Measurements from ENCODE around the gene KMT2B. TPM values are rescaled to one million over a fixed set of nuclear protein-coding genes. Genes with fewer than 3 reads are reported as not detected.

The KMT2B gene
- total and polyA plus RNA-seq, 8 donors: 8.3 to 92.4 (median 18.9) TPM

DNA sequence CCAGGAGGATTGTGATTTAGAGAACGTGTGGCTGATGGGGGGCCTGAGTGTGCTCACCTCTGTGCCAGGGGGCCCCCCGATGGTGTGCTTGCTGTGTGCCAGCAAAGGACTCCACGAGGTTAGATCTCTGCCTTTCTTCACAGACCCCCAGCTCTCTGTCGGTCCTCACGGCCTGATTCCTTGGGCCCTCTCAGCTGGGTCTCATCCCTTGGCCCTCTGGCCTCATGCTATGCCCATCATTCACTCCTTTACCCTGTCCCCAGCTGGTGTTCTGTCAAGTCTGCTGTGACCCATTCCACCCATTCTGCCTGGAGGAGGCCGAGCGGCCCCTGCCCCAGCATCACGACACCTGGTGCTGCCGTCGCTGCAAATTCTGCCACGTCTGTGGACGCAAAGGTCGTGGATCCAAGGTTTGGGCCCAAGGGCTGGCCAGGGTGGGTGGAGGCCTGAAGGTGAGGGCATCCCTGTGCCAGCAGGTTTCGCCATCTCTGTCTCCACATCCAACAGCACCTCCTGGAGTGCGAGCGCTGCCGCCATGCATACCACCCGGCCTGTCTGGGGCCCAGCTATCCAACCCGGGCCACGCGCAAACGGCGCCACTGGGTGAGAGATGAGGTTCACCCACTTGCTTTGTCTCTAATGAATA is 7.5 kb downstream of the KMT2B start:
- Histone ChIP-seq H3K27ac (no peak overlapping the region), H3K27me3 (no peaks in the 10 kb centered on the region), H3K4me3 (no peak overlapping the region), H3K36me3 (peaks cover 98 to 100% (median 100%) of the 10 kb centered on the region in 4 donors), H3K4me1 (peaks cover 0 to 21% (median 10%) of the 10 kb centered on the region in 4 donors), H3K9me3 (no peaks in the 10 kb centered on the region)
- no peak for DNase-seq
- WGBS, 5 donors: 94 to 97% (median 96%) methylated on average over 20 to 23 of the region's 23 CpGs
- TF ChIP-seq EP300 (IDR thresholded peaks at IDR 0.05): no peak
- intact Hi-C loops (cut with DNase I; ENCODE audit: low total_unique reads): no loop called here

- H3K36me3 ChIP-seq: peaks cover 100% of the 10 kb centered on the region in 4 donors
- DNase-seq: no peak
- H3K4me3 ChIP-seq: no peak overlapping the region
- no peaks in the 10 kb centered on the region for H3K9me3 ChIP-seq
- 92 to 96% (median 95%) methylated on average over 18 to 25 of the region's 25 CpGs for WGBS, 5 donors
- H3K27me3 ChIP-seq: no peaks in the 10 kb centered on the region
- intact Hi-C loops (cut with DNase I; ENCODE audit: low total_unique reads): no loop called here
- H3K4me1 ChIP-seq: peaks cover 0 to 3% (median under 1%) of the 10 kb centered on the region in 4 donors
- H3K27ac ChIP-seq: no peak overlapping the region
- no peak for TF ChIP-seq EP300 (IDR thresholded peaks at IDR 0.05)
These were observed 9.5 kb downstream of the KMT2B start for GRCh38 chr19:35727053-35727955.

DNA sequence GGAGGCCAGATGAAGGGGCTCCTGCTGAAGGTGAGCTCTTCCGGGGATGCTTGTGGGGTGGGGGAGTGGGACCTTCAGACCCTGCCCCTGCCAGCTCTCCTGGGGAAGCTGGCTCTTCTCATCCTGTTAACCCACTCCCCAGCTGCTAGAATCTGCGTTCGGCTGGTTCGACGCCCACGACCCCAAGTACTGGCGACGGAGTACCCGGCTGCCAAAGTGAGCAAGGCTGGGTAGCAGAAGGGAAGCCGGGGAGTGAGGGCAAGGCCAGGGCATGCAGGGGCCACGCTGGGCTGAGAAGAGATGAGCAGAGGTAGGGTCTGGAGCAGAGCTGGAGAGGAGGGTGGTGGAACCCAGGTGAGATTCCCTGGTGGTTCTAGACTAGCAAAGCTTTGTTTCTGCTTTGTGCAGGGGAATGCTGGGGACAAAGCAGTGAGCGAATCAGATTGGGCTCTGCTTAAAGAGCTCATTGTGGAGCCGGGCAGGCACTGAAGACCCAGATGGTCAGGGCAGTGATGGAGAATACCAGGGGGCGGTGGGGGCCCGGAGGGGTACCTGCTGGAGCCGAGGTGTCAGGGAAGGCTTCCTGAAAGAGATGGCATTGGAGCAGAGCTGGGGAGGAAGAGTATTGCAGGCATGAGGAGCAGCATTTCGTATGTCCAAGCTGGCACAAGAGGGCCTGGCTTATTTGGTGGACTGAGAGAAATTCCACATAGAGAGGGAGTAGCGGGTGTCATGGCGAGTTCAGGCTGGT is 10.3 kb downstream of the KMT2B start:
- TF ChIP-seq POLR2AphosphoS5 (IDR thresholded peaks at IDR 0.05): no peak
- no peak for TF ChIP-seq POLR2A (IDR thresholded peaks at IDR 0.05)
- TF ChIP-seq EP300 (IDR thresholded peaks at IDR 0.05): no peak
- TF ChIP-seq CTCF (IDR thresholded peaks at IDR 0.05): no peak
- WGBS, 5 donors: 91 to 95% (median 92%) methylated on average over 12 to 19 of the region's 19 CpGs
- intact Hi-C loops (cut with DNase I; ENCODE audit: low total_unique reads): no loop called here
- Histone ChIP-seq H3K9me3 (no peaks in the 10 kb centered on the region), H3K4me3 (no peak overlapping the region), H3K4me1 (no peaks in the 10 kb centered on the region), H3K27ac (no peak overlapping the region), H3K27me3 (no peaks in the 10 kb centered on the region), H3K36me3 (peaks cover 98 to 100% (median 100%) of the 10 kb centered on the region in 4 donors)
- DNase-seq: no peak

DNA sequence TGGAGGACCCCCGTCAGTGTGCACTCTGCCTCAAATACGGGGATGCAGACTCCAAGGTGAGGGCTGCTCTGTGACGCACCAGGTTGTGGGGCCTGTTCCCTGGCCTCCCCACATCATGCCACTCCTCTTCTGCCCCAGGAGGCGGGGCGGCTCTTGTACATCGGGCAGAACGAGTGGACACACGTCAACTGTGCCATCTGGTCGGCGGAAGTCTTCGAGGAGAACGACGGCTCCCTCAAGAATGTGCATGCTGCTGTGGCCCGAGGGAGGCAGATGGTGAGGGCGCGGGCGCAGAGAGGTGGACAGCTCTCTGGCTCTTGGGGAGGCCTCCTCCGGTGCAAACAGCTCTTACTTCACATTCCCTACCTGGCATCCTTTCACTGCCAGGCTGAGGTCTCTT is 11.2 kb downstream of the KMT2B start:
- intact Hi-C loops (cut with DNase I; ENCODE audit: low total_unique reads): no loop called here
- TF ChIP-seq POLR2A (IDR thresholded peaks at IDR 0.05) (no peak), EP300 (IDR thresholded peaks at IDR 0.05) (no peak), POLR2AphosphoS5 (IDR thresholded peaks at IDR 0.05) (no peak), CTCF (IDR thresholded peaks at IDR 0.05) (no peak)
- Histone ChIP-seq H3K27me3 (no peaks in the 10 kb centered on the region), H3K27ac (no peak overlapping the region), H3K36me3 (peaks cover 90 to 100% (median 100%) of the 10 kb centered on the region in 4 donors), H3K9me3 (no peaks in the 10 kb centered on the region), H3K4me1 (no peaks in the 10 kb centered on the region), H3K4me3 (no peak overlapping the region)
- 85 to 91% (median 90%) methylated on average over 18 of the region's 18 CpGs for WGBS, 5 donors
- DNase-seq: no peak

DNA sequence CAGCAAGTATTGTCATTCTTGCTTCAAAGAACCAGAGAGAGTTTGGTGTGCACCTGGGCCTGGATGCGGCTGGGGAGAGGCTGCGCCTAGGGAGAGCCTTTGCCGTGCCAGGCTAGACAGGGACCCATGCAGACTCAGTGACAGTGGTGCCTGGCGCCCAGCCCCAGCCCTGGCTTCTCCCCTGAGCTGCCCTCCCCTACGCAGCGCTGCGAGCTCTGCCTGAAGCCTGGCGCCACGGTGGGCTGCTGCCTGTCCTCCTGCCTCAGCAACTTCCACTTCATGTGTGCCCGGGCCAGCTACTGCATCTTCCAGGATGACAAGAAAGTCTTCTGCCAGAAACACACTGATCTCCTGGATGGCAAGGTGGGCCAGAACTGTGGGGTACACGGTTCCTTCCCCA is 12.0 kb downstream of the KMT2B start:
- H3K27me3 ChIP-seq: no peaks in the 10 kb centered on the region
- H3K4me3 ChIP-seq: no peak overlapping the region
- no peaks in the 10 kb centered on the region for H3K9me3 ChIP-seq
- intact Hi-C loops (cut with DNase I; ENCODE audit: low total_unique reads): no loop called here
- DNase-seq: no peak
- no peak for TF ChIP-seq POLR2A (IDR thresholded peaks at IDR 0.05)
- no peak for TF ChIP-seq CTCF (IDR thresholded peaks at IDR 0.05)
- no peak for TF ChIP-seq POLR2AphosphoS5 (IDR thresholded peaks at IDR 0.05)
- TF ChIP-seq EP300 (IDR thresholded peaks at IDR 0.05): no peak
- H3K4me1 ChIP-seq: no peaks in the 10 kb centered on the region
- no peak overlapping the region for H3K27ac ChIP-seq
- peaks cover 86 to 100% (median 100%) of the 10 kb centered on the region in 4 donors for H3K36me3 ChIP-seq
- whole genome bisulfite sequencing, 5 donors: 88 to 96% (median 94%) methylated on average over 8 to 11 of the region's 11 CpGs
